Measurements from ENCODE around the gene MAP2K5. TPM values are rescaled to one million over a fixed set of nuclear protein-coding genes. Genes with fewer than 3 reads are reported as not detected.
"Not testable (repeated sequence)": the region's sequence is repeated elsewhere in the genome, so short reads cannot be mapped to it uniquely, and the experiment has no call there.

The MAP2K5 gene
- total RNA-seq, 1 donor from 2014 or later, result 28.2 TPM

GRCh38 chr15:67622110-67622509 lies 79.6 kb downstream of the MAP2K5 start:
- intact Hi-C loops (cut with DNase I), result no loop called here
- no peak for DNase-seq (ENCODE audit: low spot score)

GRCh38 chr15:67632261-67632660 lies 89.8 kb downstream of the MAP2K5 start:
- no peak for DNase-seq (ENCODE audit: low spot score)
- intact Hi-C loops (cut with DNase I), result no loop called here

DNA sequence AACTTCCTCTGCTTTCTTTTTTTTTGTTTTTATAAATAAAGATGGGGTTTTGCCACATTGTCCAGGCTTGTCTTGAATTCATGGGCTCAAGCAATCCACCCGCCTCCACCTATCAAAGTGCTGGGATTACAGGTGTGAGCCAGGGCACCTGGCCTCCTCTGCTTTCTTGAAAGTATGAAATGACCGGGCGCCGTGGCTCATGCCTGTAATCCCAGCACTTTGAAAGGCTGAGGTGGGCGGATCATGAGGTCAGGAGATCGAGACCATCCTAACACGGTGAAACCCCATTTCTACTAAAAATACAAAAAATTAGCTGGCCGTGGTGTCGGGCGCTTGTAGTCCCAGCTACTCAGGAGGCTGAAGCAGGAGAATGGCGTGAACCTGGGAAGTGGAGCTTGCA lies 93.4 kb downstream of the MAP2K5 start:
- DNase-seq (ENCODE audit: low spot score); intact Hi-C loops (cut with DNase I): not testable (repeated sequence)

GRCh38 chr15:67639591-67639990 lies 97.1 kb downstream of the MAP2K5 start:
- intact Hi-C loops (cut with DNase I), result no loop called here
- DNase-seq (ENCODE audit: low spot score), result no peak

- intact Hi-C loops (cut with DNase I), result no loop called here
- no peak for DNase-seq (ENCODE audit: low spot score)
These were observed 99.0 kb downstream of the MAP2K5 start for GRCh38 chr15:67641453-67641852.

- DNase-seq (ENCODE audit: low spot score), result no peak
- intact Hi-C loops (cut with DNase I), result no loop called here
These were observed 104.3 kb downstream of the MAP2K5 start for GRCh38 chr15:67646847-67647246.

DNA sequence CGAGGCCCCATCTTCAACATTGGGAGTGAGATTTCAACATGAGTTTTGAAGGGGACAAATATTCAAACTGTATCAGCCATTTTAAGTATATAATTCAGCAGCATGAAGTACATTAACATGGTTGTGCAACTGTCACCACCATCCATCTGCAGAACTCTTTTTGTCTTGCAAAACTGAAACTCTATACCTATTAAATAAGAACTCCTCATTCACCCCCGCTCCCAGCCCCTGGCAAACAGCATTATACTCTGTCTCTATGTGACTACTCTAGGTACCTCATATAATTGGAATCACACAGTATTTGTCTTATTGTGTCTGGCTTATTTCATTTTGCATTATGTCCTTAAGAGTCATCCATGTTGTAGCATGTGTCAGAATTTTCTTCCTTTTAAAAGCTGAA lies 110.1 kb downstream of the MAP2K5 start:
- DNase-seq (ENCODE audit: low spot score), result no peak

GRCh38 chr15:67660446-67660845 lies 117.9 kb downstream of the MAP2K5 start:
- no peak for DNase-seq (ENCODE audit: low spot score)
- intact Hi-C loops (cut with DNase I), result no loop called here

More for the DNA sequence above, 110.1 kb downstream of the MAP2K5 start:
- intact Hi-C loops (cut with DNase I), result no loop called here

DNA sequence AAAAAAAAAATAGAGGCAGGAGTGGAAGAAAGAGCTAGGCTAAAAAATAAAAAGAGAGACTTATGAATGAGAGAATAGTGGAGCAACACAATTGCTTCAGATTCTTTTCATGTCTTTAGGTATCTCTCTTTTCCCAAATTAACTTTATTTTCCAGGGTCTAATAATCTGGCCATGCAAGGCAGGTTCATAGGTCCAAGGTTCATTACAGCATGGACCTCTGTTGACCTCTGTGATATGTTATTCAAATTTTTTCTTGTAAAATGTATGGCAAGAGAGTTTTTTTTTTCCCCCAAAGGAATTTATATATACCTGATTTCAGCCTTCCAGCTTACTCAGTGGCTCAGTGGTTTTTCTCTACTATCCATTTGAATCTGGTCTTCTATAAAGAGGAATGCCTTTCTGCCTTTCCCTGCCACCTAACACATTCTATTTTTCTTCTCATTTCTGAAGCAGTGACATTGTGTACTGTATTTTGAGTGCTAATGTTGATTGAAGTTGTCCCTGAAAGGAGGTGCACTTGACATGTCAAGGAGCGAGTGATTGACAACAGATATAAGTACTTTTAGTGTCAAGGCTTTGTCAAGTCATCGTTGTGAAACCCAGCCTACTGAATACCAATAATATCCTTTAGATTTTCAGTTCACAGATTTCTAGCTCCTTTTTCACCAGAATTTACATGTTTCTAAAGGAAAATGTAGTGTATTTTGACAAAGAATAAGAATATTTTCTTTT lies 118.5 kb downstream of the MAP2K5 start:
- intact Hi-C loops (cut with DNase I), result no loop called here
- no peak for DNase-seq (ENCODE audit: low spot score)

GRCh38 chr15:67670647-67671305 lies 128.3 kb downstream of the MAP2K5 start:
- intact Hi-C loops (cut with DNase I), result no loop called here

DNA sequence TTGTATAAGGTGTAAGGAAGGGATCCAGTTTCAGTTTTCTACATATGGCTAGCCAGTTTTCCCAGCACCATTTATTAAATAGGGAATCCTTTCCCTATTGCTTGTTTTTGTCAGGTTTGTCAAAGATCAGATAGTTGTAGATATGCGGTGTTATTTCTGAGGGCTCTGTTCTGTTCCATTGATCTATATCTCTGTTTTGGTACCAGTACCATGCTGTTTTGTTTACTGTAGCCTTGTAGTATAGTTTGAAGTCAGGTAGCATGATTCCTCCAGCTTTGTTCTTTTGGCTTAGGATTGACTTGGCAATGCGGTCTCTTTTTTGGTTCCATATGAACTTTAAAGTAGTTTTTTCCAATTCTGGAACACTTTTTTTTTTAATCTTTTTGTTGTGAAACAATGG lies 130.3 kb downstream of the MAP2K5 start:
- intact Hi-C loops (cut with DNase I); DNase-seq (ENCODE audit: low spot score): not testable (repeated sequence)

More at GRCh38 chr15:67670647-67671305, 128.3 kb downstream of the MAP2K5 start:
- no peak for DNase-seq (ENCODE audit: low spot score)

GRCh38 chr15:67674983-67675382 lies 132.5 kb downstream of the MAP2K5 start:
- intact Hi-C loops (cut with DNase I), result no loop called here

DNA sequence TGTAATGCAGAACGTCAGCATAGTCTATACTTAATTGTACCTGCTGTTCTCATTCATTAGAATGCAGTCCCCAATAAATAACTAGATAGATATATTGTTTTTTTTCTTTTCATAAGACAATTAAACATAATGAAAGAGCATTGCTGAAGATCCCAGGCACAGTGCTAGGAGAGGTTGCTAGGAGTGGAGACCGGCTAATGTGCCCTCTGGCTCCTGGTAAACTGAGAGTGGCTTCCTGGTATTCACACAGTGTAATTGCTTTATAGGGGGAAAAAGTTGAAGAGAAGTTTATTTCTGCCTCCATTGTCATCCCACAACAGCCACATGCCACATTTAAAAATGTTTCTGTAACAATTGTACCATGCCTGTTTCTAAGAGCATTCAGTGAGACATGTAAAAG lies 135.6 kb downstream of the MAP2K5 start:
- intact Hi-C loops (cut with DNase I), result no loop called here
- no peak for DNase-seq (ENCODE audit: low spot score)

More at GRCh38 chr15:67674983-67675382, 132.5 kb downstream of the MAP2K5 start:
- no peak for DNase-seq (ENCODE audit: low spot score)

DNA sequence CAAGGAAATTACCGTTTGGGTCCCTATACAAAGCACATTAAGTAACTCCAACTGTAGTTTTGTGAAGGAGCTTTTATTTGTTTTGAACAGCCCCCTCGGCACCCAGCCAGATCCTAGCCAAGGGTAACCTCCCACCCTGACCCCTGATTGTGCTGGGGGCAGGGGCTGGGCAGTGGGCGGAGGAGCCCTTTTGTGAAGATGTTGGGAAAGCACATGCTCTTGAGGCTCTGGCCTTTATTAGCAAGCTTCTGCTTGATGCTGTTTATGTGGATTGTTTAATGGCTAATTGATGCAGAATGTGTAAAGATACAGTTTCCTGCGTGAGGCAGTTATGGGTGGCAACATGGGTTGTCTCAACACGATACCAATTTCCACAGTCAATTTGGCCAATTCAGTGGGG lies 136.5 kb downstream of the MAP2K5 start:
- DNase-seq (ENCODE audit: low spot score), result no peak
- intact Hi-C loops (cut with DNase I), result no loop called here

- intact Hi-C loops (cut with DNase I), result no loop called here
- no peak for DNase-seq (ENCODE audit: low spot score)
These were observed 138.1 kb downstream of the MAP2K5 start for GRCh38 chr15:67680641-67681040.

DNA sequence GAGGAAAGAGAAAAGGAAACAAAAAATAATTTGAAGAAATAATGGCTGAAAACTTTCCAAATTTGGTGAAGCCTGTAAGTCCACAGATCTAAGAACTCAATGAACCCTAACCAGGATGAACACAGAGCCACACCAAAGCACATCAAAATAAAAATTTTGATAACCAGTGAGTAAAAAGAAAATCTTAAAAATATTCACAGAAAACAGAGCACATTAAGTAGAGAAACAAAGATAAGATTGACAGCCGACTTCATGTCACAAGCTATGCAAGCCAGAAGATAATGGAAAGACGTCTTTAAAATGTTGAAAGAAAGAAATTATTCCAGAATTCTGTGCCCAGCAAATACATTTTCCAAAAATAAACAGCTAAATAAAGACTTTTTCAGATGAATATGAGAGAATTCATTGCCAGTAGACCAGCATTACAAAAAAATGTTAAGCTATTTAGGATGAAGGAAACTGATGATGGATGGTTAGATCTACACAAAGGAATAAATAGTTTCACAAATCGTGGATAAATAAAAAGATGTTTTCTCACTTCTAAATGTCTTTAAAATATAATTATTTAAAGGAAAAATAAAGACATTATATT lies 142.6 kb downstream of the MAP2K5 start:
- intact Hi-C loops (cut with DNase I), result no loop called here
- no peak for DNase-seq (ENCODE audit: low spot score)

- DNase-seq (ENCODE audit: low spot score), result no peak
- intact Hi-C loops (cut with DNase I), result no loop called here
These were observed 143.2 kb downstream of the MAP2K5 start for GRCh38 chr15:67685716-67686115.

DNA sequence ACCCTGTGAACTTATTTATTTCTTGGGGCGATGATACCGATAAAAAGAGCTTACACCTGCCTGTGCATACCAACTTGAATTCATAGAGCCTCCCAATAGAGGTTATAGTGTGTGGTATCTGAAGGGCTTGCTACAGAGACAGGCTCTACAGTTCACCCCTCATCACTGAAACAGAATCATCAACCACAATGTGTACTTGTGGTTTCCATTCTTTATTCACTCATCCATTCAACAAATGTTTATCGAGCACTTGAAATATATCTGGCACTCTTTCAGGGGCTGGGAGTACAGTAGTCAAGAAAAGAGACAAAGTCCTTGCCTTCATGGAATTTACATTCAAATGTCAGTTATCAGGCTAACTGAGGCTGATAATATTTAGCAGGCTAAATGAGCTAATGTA lies 148.4 kb downstream of the MAP2K5 start:
- intact Hi-C loops (cut with DNase I), result no loop called here
- DNase-seq (ENCODE audit: low spot score), result no peak

DNA sequence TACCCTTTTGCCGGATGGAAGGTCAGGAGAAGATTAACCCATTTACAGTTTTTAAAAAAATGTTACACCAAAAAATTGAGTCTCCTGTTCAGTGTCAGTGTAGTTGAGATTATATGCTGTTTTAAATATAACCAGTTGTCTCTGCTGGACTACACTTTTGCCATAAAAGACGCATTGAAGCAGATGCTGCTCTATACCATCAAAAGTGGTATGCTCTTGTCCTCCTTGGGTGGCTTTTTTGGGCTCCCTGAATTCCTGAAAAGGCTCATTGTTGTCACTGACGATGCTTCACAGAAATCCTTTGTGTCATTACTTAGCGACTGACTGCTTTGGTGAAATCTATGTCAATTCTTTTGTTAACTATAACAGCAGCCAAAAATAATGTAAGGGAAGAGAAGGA lies 148.9 kb downstream of the MAP2K5 start:
- intact Hi-C loops (cut with DNase I), result no loop called here
- no peak for DNase-seq (ENCODE audit: low spot score)

GRCh38 chr15:67692573-67692972 lies 150.1 kb downstream of the MAP2K5 start:
- intact Hi-C loops (cut with DNase I), result no loop called here
- no peak for DNase-seq (ENCODE audit: low spot score)

DNA sequence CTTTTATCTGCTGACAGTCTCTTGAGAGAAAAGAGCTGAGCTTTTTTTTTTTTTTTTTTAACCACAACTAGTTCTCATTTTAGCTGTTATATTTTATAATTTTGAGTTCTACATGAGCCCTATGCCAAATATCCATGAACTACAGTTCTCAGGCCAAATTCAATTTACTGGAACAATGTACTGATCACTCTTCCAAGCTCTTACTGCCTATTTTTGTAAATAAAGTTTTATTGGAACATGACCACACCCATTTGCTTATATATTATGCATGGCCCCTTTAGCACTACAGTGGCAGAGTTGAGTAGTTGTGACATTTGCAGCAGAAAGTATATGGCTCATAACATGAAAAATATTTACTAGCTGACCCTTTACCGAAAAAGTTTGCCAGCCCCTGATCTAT lies 153.6 kb downstream of the MAP2K5 start:
- intact Hi-C loops (cut with DNase I), result no loop called here
- no peak for DNase-seq (ENCODE audit: low spot score)

All from cardiac septum (tissue), 1 donor.